Measurements from ENCODE around the gene SUPT6H.

- TF ChIP-seq POLR2AphosphoS5 (IDR thresholded peaks at IDR 0.05): no peak
- no peak for TF ChIP-seq CTCF (IDR thresholded peaks at IDR 0.05)
- TF ChIP-seq POLR2A (IDR thresholded peaks at IDR 0.05): no peak
These were observed 49.5 kb upstream of the SUPT6H start for GRCh38 chr17:28612531-28612930.

Measured in stomach (tissue), 4 donors.